GM18519 (cell line): ENCODE measurements around the gene MCM9.

ENCODE experiments used
- ATAC-seq: cut with Tn5 transposase; IDR thresholded peaks from one replicate; pipeline ENCODE4 v1.9.1; 2021; ENCODE audit warnings: mild to moderate bottlenecking, moderate library complexity; ENCODE audit not compliant: unreplicated experiment, low FRiP score

The MCM9 gene

DNA sequence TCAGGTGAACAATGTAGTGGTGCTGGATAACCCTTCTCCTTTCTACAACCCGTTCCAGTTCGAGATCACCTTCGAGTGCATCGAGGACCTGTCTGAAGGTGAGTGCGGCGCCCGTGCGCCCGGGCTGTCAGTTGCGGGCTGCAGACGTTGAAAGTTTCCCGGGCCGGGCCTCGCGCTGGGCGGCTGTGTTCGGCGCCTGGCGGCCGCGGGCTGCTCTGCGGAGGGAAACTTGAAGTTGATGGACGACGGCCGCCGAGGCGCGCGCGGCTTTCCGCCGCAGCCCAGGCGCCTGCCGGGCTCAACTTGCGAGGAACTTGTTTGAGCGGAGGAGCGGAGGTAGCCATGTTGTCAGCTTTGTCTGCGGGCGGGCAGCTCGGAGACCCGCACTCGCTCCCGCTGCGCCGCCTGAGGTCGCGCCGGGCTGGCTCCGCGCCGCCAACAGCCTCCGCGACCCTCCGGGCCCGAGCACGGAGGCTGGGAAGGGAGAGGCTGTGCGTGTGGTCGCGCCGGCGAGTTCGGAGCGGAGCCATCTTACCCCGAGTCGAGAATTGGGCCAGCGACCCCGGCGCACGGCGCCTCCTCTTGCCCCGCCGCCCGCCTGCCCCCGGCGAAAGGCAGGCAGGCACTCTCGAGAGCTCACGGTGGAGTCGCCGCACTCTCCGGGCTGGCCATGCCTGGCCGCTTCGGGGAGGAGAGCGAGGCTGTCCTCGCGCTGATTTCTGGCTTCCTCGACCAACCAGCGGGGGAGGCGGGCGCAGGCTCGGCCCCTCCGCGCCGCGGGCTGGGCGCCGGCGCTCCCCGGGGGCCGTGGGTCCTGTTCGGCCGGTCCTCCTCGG, 40.3 kb downstream of the MCM9 start:
- ATAC-seq: peak; percentile 22

DNA sequence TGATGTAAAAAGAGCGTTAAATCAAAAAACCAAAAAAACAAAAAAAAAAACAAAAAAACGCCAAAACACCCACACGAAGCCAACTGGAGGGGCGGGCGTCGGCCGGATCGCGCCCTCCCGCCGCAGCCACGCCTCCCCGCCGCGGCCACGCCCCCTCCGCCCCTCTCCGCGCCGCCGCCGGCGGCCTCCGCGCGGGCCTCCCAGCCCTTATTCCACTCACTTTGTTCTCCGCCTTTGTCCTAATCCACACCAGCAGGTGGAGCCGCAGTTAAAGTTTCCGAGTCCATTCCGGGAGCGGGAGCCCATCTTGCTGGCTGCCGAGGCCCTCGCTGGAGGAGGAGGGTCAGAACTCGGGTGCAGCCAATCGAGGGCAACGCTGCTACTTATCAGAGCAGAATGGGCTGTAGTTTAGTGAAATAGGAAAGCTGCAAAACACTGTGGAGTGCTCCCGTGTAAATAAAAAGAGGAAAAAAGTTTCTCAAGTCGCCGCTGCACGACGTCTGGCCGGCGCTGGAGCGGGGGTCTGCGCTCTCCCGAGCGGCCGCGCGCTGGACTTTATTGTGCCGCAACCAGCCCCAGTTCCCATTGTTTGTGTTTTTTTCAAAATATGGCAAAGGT, 41.0 kb downstream of the MCM9 start, which contains the start of gene ASF1A:
ASF1A (plus strand) TSS at position 346 of the 618 bp plus-strand sequence; CDS start at position 608, 262 bp downstream.
- peak; percentile 54 for ATAC-seq

DNA sequence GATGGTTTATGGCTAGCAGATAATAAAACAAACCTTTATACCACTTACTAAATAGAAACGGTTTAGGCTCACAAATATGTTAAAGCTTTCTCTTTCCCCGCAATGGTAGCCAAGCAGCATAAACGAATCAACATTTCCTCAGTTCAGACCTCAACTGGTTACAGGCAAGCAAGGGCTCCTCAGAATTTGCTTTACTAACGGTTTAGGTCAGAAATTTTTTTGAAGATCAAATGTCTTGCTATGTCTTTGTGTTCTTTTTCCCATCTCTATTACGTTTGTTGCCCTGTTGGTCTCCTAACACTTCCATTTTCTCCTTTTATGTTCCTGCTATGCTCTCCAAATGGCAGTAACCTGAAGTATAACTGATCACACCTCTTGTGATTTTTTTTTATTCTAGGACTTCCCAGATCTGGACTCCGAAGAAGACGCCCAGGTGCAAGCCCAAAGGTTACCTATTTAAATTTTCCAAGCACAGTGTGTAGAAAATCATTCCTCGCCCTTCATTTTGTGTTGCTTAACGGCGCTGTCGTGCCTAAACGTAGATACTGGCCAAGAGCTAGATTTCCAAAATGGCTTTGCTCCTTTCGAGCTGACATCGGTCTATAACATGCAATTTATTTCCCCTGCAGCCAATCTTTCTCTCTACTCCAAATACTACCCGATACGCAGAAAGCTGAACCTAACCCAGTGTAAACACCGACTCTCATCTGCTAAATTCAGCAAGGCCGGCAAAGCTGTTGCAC, 41.7 kb downstream of the MCM9 start:
- peak; percentile 5 for ATAC-seq

DNA sequence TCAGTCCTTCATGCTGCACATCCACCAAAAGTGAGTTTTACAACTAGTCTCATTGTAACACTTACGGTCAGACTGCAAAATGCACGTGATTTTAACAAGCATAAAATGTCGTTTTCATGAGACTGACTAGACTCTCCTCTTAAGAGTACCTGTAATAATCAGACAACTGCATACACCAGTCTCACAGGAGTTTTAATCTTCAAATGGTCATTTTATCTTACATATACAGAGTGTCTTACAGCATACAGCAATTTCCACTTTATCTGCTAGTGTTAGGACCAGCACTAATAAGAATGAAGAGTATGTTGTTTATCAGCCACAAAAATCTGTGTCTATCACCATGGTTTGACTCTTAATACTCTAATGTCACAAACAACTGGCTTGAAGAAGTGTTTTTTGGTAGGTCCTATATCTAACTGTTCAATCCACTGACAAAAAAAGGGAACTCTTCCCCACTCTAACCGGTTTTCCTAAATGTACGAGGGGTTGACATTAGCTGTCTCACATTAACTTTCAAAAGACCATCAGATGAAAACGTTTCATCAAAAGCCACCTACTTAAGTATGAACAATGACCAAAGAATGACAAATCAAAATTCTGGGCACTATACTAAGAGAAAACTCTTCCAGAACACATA, 42.5 kb downstream of the MCM9 start:
- no peak for ATAC-seq

DNA sequence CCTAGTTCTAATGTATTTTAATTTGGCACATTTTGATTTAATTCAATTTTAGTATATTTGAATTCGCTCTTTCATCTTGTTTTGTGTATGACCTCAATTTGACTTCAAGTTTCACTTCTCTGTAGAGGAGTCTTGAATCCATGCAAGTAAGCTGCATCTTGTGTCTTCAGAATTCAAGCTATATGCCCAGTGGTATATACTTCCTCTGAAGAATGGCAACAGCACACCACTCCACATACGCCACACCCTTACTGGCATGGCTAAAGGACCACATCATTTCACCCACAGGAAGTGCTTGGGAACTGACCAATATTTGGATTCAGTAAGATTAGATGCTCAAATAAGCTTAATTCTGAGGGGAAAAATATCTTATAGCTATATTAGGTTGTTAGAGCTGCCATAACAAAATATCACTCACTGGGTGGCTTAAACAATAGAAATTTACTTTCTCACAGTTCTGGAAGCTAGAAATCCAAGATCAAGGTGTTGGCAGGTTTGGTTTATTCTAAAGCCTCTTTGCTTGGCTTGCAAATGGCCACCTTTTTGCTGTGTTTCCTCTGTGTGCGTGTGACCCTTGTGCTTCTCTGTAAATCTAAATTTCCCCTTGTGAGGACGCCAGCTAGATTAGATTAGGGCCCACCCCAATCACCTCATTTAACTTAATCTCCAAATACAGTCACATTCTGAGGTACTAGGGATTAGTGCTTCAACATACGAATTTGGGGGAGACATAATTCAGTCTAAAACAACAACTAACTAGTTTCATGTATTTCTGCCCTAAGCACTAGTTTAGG, 43.8 kb downstream of the MCM9 start:
- ATAC-seq: no peak

DNA sequence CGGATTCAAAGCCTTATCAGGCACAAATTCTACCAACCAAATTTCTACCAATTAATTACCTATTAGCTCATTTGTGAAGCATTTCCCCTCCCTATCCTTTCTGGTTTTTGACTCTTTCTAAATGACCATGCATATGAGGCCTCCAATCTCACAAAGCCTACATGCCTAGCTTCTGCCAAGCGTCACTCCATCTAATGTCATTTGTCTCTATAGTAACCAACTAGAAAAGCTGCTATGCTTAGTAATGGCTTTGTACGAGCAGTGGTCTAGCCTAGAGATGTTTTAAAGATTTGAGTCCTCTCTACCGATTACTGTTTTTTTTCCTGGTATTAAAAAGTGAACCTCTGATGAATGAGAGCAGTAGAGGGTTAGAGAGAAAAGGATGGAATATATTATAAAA, 45.8 kb downstream of the MCM9 start:
- no peak for ATAC-seq

DNA sequence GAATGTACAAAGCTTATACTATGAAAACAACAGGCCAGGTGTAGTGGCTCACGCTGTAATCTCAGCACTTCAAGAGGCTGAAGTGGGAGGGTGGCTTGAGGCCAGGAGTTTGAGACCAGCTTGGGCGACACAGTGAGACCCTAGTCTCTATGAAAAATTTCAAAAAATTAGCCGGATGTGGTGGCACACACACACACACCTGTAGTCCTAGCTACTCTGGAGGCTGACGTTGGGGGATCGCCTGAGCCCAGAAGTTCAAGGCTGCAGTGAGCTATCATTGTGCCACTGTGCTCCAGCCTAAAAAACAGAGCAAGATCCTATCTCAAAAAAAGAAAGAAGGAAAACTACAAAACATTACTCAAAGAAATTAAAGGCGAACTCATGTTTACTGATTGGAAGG, 48.3 kb downstream of the MCM9 start:
- no peak for ATAC-seq

DNA sequence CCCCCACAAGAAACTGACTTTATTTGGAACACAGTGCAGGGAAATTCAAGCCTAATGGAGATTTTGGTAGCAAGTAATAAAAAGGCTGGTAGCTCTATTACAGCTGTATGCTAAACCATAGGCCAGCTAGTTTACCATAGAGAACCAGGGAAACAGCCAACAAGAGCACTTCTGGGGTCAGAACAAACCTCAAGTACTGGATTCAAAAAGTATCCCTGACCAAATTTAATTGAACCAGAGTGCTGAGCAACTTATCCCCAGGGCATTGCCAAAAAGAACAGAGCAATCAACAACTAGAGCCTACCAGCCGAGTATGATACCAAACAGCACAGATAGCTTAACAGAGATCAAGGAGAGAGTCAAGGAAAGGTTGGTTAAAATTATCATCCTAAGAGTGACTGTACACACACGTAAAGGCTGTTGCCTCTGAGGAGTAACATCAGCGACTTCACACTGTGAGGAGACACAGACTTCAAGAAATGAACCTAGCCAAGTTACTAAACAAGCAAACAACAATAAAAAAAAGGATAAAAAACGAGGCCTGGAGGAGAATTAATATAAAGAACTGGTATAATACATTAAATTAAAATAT, 52.5 kb downstream of the MCM9 start:
- ATAC-seq: no peak

DNA sequence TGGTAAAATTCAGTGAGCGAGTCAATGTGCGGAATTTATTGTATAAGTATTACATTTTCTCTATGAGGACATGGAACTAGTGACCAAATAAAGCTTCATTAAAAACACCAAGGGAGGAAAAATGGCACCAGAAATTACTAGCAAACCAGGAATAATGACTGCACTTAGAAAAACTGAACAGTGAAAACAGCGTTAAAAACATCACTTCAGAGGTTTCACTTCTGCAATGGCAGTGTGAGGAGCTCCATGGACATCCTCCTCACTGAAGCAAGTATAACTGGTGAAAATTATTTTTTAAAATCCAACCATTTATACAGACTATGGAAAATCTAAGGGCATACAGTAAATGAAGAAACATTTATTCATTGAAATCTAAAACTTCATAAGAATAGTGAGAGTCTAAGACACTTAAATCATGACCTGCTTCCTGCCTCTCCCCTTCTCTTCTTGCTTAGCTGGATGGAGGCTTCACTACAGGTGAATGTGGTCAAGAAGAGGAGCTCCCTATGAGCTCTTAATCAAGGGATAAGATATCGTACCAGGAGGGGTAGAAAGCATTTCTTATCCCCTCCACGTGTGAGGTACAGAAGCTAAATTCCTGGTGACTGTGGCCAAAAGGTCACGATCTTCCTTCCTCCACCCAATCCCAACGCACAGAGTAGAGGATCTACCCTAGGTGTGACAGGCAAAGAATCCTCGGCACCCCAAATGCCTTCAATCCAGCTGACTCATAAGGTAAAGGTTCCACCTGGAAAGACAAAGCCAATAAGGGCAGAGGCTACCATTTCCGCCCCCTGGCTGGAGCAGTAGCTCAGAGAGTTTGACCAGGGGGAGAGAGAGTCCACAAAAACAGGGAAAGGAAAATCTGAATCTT, 53.3 kb downstream of the MCM9 start:
- peak; percentile 87 for ATAC-seq

DNA sequence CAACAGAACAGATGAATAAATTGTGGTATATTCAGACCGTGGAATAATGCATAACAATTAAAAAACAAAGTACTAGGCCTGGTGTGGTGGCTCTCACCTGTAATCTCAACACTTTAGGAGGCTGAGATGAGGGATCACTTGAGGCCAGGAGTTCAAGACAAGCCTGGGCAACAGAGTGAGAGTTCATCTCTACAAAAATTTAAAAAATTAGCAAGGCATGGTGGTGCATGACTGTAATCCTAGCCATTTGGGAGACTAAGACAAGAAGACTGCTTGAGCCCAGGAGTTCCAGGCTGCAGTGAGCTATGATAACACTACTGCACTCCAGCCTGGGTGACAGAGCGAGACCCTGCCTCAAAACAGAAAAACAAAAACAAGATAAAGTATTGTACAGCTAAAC, 57.2 kb downstream of the MCM9 start:
- no peak for ATAC-seq

DNA sequence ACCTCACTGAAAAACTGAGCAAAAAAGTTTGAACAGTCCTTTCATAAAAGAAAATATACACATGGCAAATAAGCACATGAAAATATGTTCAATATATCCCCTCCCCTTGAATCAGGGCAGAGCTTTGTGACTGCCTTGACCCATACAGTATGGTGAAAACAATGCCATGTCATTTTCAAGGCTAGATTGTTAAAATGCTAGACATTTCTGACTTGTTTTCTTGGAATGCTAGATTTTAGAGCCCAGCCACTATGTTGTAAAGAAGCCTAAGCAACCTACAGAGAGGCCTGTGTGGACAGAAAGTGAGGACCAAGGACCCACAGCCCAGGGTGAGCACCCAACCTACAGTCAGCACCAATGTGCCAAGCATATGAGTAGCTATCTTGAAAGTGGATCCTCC, 58.1 kb downstream of the MCM9 start:
- ATAC-seq: no peak

DNA sequence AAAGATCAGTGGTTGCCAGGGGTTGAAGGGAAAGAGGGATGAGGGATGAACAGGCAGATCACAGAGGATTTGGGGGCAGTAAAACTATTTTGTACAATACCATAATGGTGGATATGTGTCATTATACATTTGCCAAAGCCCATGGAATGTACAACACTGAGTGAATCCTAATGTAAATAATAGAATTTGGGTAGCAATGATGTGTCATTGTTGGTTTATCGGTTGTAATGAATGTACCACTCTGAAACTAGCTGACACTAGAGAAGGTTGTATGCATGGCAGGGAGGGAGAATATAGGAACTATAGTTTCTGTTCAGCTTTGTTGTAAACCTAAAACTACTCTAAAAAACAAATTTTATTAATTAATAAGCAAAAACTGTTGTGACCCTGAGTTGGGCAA, 58.8 kb downstream of the MCM9 start:
- no peak for ATAC-seq

DNA sequence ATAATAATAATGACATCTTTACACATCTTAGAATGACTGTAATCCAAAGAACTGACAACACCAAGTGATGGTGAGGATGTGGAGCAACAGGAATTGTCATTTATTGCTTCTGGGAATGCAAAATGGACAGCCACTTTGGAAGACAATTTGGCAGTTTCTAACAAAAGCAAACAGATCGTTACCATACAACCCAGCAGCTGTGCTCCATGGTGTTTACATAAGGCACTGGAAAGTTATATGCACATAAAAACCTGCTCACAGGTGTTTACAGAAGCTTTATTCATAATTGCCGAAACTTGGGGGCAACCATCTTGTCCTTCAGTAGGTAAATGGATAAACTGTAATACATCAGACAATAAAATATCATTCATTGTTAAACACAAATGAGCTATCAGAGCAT, 59.3 kb downstream of the MCM9 start:
- no peak for ATAC-seq

DNA sequence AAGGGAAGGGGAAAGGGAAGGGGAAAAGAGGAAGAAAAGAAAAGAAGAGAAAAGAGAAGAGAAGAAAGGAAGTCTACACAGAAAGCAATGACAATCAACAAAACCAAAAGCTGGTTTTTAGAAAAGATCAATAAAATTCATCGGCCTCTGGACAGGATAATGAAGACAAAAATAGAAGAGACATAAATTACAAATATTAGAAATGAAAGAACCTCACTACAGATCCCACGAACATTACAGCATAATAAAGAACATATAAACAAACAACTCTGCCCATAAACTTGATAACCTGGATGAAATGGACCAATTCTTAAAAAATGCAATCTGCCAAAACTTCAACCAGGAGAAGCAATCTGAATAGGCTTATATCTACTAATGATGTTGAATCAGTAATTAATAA, 61.7 kb downstream of the MCM9 start:
- ATAC-seq: no peak

DNA sequence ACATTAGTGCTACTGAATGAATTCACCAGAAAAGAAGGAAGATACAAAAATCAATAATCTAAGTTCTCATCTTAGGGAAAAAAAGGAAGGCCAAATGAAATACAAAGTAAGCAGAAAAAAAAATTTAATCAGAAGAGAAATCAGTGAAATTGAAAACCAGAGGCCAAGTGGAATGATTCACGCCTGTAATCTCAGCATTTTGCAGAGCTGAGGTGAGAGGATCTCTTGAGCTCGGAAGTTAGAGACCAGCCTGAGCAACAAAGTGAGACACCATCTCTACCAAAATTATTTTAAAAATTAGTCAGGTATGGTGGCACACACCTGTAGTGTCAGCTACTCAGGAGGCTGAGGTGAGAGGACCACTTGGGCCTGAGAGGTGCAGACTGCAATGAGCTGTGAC, 62.2 kb downstream of the MCM9 start:
- no peak for ATAC-seq

DNA sequence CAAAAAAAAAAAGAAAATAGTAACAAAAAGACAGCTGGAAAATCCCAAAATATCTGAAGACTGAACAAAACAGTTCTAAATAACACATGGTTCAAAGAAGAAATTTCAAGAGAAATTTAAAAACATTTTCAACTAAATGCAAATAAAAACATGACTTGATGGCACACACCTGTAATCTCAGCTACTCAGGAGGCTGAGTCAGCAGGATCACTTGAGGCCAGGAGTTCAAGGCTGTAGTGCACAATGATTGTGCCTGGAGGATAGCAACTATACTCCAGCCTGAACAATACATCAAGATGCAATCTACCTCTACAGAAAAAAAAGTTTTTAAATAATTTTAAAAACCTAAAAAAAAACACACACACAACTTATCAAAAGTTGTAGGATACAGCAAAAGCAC, 62.6 kb downstream of the MCM9 start:
- ATAC-seq: no peak

DNA sequence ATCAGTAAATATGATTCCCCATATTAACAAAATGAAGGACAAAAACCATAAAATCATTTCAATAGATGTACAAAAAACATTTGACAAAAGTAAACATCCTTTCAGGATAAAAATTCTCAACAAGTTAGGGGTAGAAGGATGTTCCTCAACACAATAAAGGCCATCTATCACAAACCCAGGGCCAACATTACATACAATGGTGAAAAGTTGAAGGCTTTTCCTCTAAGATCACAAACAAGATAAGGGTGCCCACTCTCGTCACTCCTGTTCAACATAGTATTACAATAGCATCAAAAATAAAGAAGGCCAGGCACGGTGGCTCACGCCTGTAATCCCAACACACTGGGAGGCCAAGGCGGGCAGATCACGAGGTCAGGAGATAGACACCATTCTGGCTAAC, 63.6 kb downstream of the MCM9 start:
- ATAC-seq: no peak

DNA sequence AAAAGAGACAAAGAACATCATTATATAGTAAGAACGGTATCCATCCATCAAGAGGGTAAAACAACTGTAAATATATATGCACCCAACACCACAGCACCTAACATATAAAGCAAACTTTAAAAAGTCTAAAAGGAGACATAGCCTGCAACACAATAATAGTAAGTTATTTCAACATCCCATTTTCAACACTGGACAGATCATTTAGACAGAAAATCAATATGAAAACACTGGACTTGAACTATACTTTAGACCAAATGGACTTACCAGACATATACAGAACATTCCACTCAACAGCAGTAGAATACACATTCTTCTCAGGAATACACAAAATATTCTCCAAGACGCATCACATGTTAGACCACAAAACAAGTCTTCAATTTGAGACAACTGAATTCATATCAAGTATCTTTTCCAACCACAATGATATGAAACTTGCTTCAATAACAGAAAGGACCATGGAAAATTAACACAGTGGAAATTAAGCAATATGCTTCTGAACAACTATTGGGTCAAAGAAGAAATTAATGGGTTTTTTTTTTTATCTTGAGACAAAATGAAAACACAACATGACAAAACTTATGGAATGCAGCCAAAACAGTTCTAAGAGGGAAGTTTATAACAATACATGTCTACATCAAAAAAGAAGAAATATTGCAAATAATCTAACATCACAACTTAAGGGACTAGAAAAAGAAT, 64.9 kb downstream of the MCM9 start:
- ATAC-seq: no peak
